HG03066 (cell line): Measurements from ENCODE around the gene UBE2C.
"Not testable (repeated sequence)": the region's sequence is repeated elsewhere in the genome, so short reads cannot be mapped to it uniquely, and the experiment has no call there.

Experiments
- ATAC-seq: cut with Tn5 transposase; IDR thresholded peaks from one replicate; pipeline ENCODE4 v1.9.1; 2021; ENCODE audit warnings: low read depth; ENCODE audit not compliant: unreplicated experiment

Gene UBE2C

GRCh38 chr20:45829673-45830106 is 17.2 kb downstream of the UBE2C start:
- not testable (repeated sequence) for ATAC-seq

DNA sequence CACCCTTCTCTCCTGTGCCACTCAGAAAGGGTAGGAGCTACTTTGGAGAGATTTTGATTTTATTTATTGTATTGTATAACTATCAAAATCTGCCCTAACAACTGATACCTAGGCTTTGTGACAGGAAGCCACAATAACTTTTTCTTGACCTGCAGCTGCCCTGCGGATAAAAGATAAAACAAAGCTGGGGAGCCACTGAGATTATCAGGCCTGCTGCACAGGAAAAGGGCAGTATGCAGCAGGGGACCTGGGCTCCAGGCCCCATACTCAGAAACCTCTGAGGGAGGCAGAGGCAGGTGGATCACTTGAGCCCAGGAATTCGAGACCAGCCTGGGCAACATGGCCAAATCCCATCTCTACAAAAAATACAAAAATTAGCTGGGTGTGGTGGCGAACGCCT is 20.2 kb downstream of the UBE2C start:
- ATAC-seq: no peak

DNA sequence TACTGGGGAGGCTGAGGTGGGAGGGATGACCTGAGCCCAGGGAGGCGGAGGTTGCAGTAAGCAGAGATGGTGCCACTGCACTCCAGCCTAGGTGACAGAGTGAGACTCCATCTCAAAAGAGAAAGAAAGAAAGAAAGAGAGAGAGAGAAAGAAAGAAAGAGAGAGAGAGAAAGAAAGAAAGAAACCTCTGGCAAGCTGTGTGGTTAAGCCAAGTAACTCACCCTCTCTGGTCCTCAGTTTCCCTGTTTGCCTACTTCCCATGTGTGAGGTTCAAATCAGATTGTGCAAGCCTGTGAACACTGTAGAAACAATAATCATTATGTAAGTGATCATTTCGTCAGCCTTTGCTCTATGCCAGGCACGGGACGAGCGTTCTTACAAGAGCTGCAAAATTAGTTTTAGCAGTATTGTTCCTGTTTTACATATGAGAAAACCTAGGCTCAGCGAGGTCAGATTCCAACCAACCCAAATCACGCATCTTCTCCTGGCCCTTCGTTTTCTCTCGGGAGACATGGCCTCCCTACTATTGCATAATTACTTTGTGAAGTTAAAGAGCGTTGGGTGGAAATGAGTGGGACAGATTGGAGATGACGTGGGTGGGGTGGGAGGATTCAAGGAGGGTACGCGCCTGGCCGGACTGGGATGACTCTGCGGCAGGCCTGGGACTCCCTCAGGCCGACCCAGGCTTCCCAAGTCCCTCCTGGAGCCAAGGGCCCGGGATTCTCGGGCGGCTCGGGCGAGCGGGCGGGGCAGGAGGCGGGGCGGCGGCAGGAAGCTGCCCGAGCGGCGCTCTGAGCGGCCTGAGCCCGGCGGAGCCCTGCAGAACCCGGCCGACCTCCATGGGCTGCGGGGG is 20.8 kb downstream of the UBE2C start, which contains the start of gene SNX21:
TSS of gene SNX21 (plus strand) at position 770 of the 853 bp plus-strand sequence. CDS start 121 bp downstream, outside the sequence.
- ATAC-seq: peak; percentile 53

GRCh38 chr20:45833883-45834796 is 21.7 kb downstream of the UBE2C start:
- ATAC-seq: peak; percentile 70

- ATAC-seq: no peak
Measured at GRCh38 chr20:45834797-45835161, 22.3 kb downstream of the UBE2C start.

GRCh38 chr20:45835329-45835765 is 22.9 kb downstream of the UBE2C start:
- ATAC-seq: no peak

GRCh38 chr20:45835825-45836224 is 23.4 kb downstream of the UBE2C start:
- ATAC-seq: no peak

DNA sequence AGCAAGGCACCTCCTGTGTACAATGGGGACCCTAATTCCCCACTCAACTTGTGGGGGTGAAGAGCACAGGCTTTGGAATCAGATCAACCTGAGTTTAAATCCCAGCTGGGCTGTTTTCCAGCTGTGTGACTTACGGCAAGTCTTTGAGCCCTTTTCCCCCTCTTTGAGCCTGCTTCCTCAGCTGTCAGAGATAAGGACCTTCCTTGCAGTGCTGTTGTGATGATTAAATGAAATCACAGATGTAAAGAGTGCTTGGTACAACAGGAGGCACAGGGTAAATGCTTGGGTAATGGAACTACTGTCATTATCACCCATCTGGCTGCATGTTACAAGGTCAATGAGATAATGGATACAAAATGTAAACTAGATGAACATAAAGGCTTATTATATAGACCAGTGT is 24.4 kb downstream of the UBE2C start:
- ATAC-seq: no peak

DNA sequence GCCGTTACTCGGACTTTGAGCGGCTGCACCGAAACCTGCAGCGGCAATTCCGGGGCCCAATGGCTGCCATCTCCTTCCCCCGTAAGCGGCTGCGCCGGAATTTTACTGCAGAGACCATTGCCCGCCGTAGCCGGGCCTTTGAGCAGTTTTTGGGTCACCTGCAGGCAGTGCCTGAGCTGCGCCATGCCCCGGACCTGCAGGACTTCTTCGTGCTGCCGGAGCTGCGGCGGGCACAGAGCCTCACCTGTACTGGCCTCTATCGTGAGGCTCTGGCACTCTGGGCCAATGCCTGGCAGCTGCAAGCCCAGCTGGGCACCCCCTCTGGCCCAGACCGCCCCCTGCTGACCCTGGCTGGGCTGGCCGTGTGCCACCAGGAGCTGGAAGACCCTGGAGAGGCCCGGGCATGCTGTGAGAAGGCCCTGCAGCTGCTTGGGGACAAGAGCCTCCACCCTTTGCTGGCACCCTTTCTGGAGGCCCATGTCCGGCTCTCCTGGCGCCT is 28.3 kb downstream of the UBE2C start:
- no peak for ATAC-seq

- no peak for ATAC-seq
Measured at GRCh38 chr20:45841407-45842129, 29.1 kb downstream of the UBE2C start.

GRCh38 chr20:45842169-45842812 is 29.8 kb downstream of the UBE2C start:
- ATAC-seq: peak; percentile 70

- ATAC-seq: no peak
Measured at GRCh38 chr20:45843506-45843905, 31.1 kb downstream of the UBE2C start.

DNA sequence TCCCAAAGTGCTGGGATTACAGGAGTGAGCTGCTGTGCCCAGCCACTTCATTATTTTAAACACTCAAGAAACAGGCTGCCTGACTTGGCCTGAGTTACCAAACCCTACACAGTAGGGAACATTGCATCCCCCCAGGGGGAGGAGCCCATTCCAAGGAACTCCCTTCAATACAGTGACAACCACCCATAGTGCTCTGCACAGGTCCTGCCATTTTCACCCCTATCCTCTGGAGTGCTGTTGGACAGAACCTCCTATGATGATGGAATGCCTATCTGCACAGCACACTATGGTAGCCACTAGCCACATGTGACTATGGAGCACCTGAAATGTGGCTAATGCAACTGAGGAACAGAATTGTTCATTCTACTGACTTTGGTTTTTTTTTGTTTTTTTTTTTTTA is 33.0 kb downstream of the UBE2C start:
- ATAC-seq: no peak

DNA sequence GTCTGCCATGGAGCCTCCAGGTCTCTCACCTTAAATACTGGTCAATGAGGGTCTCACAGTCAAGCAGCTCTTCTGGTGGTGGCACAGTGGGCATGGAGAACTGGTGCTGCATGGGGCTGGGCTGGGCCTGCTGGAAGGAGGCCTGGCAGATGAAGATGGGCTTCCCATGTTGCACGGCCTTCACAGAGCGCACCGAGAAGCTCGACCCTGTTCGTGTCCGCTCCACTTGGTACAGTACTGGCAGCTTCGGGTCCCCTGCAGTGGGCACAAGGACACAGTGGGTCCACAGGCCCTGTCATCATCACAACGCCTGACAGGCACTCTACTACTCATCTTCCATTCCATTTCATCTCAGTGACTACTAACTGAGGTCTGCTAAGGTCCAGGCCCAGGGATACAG is 36.0 kb downstream of the UBE2C start:
- ATAC-seq: no peak

DNA sequence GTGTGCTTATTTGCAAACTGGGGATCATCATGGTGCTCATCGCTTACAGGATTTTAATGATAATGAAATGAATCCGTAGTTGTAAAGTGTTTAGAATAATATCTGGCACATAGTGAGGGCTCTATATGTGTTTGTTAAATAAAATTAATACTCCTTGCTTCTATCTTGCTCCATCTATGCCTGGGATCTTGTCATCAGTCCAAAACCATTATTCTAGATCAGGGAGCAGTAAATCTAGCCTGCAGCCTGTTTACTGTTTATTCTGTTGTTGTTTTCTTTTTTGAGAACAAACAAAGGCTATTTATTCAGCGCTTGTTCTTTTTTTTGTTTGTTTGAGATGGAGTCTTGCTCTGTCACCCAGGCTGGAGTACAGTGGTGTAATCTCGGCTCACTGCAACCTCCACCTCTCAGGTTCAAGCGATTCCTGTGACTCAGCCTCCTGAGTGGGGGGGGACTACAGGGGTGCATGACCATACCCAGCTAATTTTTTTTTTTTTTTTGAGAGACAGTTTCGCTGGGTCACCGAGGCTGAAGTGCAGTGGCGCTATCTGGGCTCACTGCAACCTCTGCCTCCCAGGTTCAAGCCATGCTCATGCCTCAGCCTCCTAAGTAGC is 36.6 kb downstream of the UBE2C start:
- no peak for ATAC-seq

- ATAC-seq: no peak
Measured at GRCh38 chr20:45850238-45850637, 37.8 kb downstream of the UBE2C start.

- ATAC-seq: no peak
Measured at GRCh38 chr20:45850926-45851325, 38.5 kb downstream of the UBE2C start.

- no peak for ATAC-seq
Measured at GRCh38 chr20:45851501-45851900, 39.1 kb downstream of the UBE2C start.

DNA sequence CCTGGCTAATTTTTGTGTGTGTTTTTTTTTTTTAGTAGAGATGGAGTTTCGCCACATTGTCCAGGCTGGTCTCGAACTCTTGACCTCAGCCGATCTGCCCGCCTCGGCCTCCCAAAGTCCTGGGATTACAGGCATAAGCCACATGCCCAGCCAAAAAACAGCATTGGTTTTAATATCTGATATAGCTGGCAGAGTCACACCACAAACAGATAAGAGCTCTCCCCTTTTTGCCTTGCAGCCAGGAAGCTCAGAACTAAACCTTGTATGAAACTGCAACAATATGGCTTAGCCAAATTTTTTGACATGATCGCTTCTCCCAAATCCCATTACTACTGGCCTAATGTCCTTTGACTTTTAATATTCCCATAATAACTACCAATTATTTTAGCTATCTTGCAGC is 39.9 kb downstream of the UBE2C start:
- no peak for ATAC-seq

DNA sequence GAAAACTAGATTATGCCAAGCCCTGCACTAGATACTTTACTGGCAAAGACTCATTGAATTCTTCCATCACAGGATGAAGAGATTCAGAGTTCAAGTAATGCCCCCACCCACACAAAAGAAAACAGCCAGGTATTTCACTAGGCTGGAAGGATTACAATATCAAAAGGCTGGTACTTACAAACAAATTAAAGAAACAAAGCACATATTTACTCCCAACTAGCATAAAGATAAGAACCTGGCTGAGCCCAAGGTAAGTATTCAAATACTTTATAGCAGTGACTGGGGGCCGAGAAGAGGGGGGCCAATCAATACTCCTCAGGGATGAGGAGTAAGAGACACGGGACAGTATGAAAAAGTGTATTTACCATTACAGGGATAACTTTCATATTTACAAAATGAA is 41.0 kb downstream of the UBE2C start:
- no peak for ATAC-seq
